ENCODE measurements around the gene MAP3K3.

Gene MAP3K3

DNA sequence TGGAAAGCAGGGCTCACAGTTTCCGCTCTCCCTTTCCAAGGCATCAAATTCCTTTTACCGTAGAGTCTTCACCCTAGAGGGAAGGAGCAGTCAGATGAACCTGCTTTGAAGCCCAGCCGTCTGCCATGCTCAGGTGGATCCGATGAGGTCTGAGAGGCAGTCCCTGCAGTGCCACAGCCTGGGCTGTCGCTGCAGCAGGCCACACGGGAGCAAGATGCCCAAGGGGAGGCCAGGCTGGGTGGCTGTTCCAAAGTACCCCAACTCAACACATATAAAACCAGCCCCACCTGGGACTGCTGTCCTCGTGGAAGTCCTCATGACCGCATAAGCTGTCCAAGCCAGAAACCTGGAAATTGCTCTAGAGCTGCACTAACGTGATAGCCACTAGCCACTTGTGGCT is 82.6 kb downstream of the MAP3K3 start:
- H3K27ac ChIP-seq (ENCODE audit: low read length), result no peak overlapping the region

GRCh38 chr17:63705657-63706056 is 83.4 kb downstream of the MAP3K3 start:
- Histone ChIP-seq H3K27ac (ENCODE audit: low read length) (no peak overlapping the region), H3K9me3 (ENCODE audit: insufficient read depth, low read length, severe bottlenecking) (no peaks in the 10 kb centered on the region), H3K4me1 (ENCODE audit: insufficient read depth, low read length) (peaks cover 13% of the 10 kb centered on the region), H3K4me3 (ENCODE audit: low read depth in 1 of 2, low read length in 2 of 2) (no peak overlapping the region), H3K36me3 (ENCODE audit: insufficient read depth, low read length) (peaks cover 62% of the 10 kb centered on the region), H3K4me2 (ENCODE audit: insufficient read depth, low read length) (no peak overlapping the region), H3K9ac (ENCODE audit: low read depth, low read length) (no peak overlapping the region), H2AFZ (ENCODE audit: low read depth, low read length) (no peak overlapping the region), H3K27me3 (ENCODE audit: insufficient read depth, low read length, poor library complexity) (no peaks in the 10 kb centered on the region), H4K20me1 (ENCODE audit: insufficient read depth, low read length) (peaks cover 14% of the 10 kb centered on the region), H3K79me2 (ENCODE audit: insufficient read depth, low read length) (no peaks in the 10 kb centered on the region)
- no peak for DNase-seq
- ATAC-seq (ENCODE audit: insufficient read depth, low read depth), result no peak
- TF ChIP-seq EZH2 (IDR thresholded peaks at IDR 0.05; ENCODE audit: borderline replicate concordance, low read depth, low read length, severe bottlenecking) (no peak), CTCF (IDR thresholded peaks at IDR 0.05; ENCODE audit: borderline replicate concordance, extremely low read depth, low read length, poor library complexity, severe bottlenecking) (no peak)

More for the DNA sequence above, 82.6 kb downstream of the MAP3K3 start:
- peaks cover 14% of the 10 kb centered on the region for H4K20me1 ChIP-seq (ENCODE audit: insufficient read depth, low read length)
- no peaks in the 10 kb centered on the region for H3K79me2 ChIP-seq (ENCODE audit: insufficient read depth, low read length)
- DNase-seq, result no peak
- no peak overlapping the region for H3K4me2 ChIP-seq (ENCODE audit: insufficient read depth, low read length)
- H3K27me3 ChIP-seq (ENCODE audit: insufficient read depth, low read length, poor library complexity), result no peaks in the 10 kb centered on the region
- peaks cover 54% of the 10 kb centered on the region for H3K36me3 ChIP-seq (ENCODE audit: insufficient read depth, low read length)
- TF ChIP-seq EZH2 (IDR thresholded peaks at IDR 0.05; ENCODE audit: borderline replicate concordance, low read depth, low read length, severe bottlenecking) (no peak), CTCF (IDR thresholded peaks at IDR 0.05; ENCODE audit: borderline replicate concordance, extremely low read depth, low read length, poor library complexity, severe bottlenecking) (no peak)
- no peak overlapping the region for H3K9ac ChIP-seq (ENCODE audit: low read depth, low read length)
- H2AFZ ChIP-seq (ENCODE audit: low read depth, low read length), result no peak overlapping the region
- H3K9me3 ChIP-seq (ENCODE audit: insufficient read depth, low read length, severe bottlenecking), result no peaks in the 10 kb centered on the region
- no peak overlapping the region for H3K4me3 ChIP-seq (ENCODE audit: low read depth in 1 of 2, low read length in 2 of 2)
- no peak for ATAC-seq (ENCODE audit: insufficient read depth, low read depth)
- peaks cover 17% of the 10 kb centered on the region for H3K4me1 ChIP-seq (ENCODE audit: insufficient read depth, low read length)

DNA sequence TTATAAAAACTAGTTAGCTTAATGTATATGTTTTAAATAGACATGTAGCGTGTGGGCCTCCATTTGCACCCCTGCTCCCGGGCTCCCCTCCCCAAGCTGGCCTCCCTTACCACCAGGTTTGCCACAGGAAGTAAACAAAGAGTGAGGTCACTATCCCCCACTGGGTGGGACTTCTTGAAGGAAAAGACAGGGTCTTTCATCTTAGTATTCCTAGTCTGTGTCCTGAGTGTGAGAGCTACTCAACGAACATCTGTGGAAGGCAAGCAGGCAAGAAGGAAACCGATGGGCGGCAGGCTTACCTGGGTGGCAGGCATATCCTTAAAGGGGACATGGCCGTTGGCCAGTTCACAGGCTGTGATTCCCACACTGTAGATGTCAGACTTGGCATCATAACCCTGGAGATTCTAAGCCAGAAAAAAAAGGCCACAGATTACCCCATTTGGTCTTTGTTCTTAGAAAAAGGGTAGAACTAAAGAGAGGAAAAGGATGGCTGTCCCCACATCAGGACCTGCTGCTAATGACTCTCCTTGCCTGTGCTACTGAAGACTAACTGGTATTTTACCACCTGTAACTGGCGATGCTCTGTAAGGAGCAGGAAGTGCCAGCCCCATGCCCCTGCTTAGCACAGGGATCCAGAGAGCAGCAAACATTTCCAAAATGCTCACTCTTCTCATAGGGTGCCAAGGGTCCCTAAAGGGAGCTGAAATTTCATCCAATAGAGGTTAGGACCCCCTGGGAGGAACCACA is 84.3 kb downstream of the MAP3K3 start:
- Histone ChIP-seq H4K20me1 (ENCODE audit: insufficient read depth, low read length) (peaks cover 8% of the 10 kb centered on the region; the same call in 1 of the 2 replicates), H3K79me2 (ENCODE audit: insufficient read depth, low read length) (no peaks in the 10 kb centered on the region), H3K9ac (ENCODE audit: low read depth, low read length) (no peak overlapping the region), H3K36me3 (ENCODE audit: insufficient read depth, low read length) (peaks cover 69% of the 10 kb centered on the region), H3K4me3 (ENCODE audit: low read depth in 1 of 2, low read length in 2 of 2) (no peak overlapping the region), H3K4me2 (ENCODE audit: insufficient read depth, low read length) (no peak overlapping the region), H3K27me3 (ENCODE audit: insufficient read depth, low read length, poor library complexity) (no peaks in the 10 kb centered on the region), H3K4me1 (ENCODE audit: insufficient read depth, low read length) (peaks cover 5% of the 10 kb centered on the region), H3K27ac (ENCODE audit: low read length) (no peak overlapping the region), H3K9me3 (ENCODE audit: insufficient read depth, low read length, severe bottlenecking) (no peaks in the 10 kb centered on the region), H2AFZ (ENCODE audit: low read depth, low read length) (no peak overlapping the region)
- DNase-seq, result no peak
- no peak for TF ChIP-seq CTCF (IDR thresholded peaks at IDR 0.05; ENCODE audit: borderline replicate concordance, extremely low read depth, low read length, poor library complexity, severe bottlenecking)
- TF ChIP-seq EZH2 (IDR thresholded peaks at IDR 0.05; ENCODE audit: borderline replicate concordance, low read depth, low read length, severe bottlenecking), result no peak
- ATAC-seq (ENCODE audit: insufficient read depth, low read depth), result no peak

Data from DND-41 (cell line).